Spleen (tissue), 7 donors: ENCODE measurements around the gene PIKFYVE.

ENCODE experiments used
- CTCF ChIP-seq, 11 experiments: fragments of 200-600 bp in 7 of 11; fragments of 450-650 bp in 4 of 11; sonication (generic) in 4 of 11; IDR thresholded peaks in 8 of 11; conservative IDR thresholded peaks in 3 of 11; 1 replicate in 7 of 11; 2 replicates in 4 of 11; pipeline versions ENCODE4 v1.4.0 to v1.8.0; 2016 to 2021; ENCODE audit warnings: antibody characterized with exemption in 11 of 11, inconsistent platforms in 4 of 11, mild to moderate bottlenecking in 1 of 11
- POLR2A ChIP-seq, 3 donors: fragments of 450-650 bp; IDR thresholded peaks; one replicate each; pipeline ENCODE4 v1.5.1; 2017; ENCODE audit warnings: antibody characterized with exemption in 3 of 3, mild to moderate bottlenecking in 1 of 3
- POLR2AphosphoS5 ChIP-seq, 3 donors: sonication (generic); formaldehyde crosslinking; IDR thresholded peaks; one replicate each; pipeline ENCODE4 v1.5.1; 2017; ENCODE audit warnings: antibody characterized with exemption in 3 of 3
- donor health status: DM: no; HTN: no; CAD: no; lungs with moderate emphysema.
- donor health status: DM: no; HTN: no; CAD: no.
- donor health status: DM: no; HTN: no; CAD: no.

- TF ChIP-seq CTCF (IDR thresholded peaks at IDR 0.05 in 8 of 11, conservative IDR thresholded peaks at IDR 0.05 in 3 of 11): no peak
- TF ChIP-seq POLR2A (IDR thresholded peaks at IDR 0.05): peak in 1 of 3 donors; percentile 34
- TF ChIP-seq POLR2AphosphoS5 (IDR thresholded peaks at IDR 0.05): peak in 1 of 3 donors; percentile 51
These were observed 49.2 kb downstream of the PIKFYVE start for GRCh38 chr2:208315081-208315788.
